SK-N-SH (cell line): ENCODE measurements around the gene PSMD4. TPM values are rescaled to one million over a fixed set of nuclear protein-coding genes. Genes with fewer than 3 reads are reported as not detected.

Experiments
- CTCF ChIA-PET: fragments of 300-600, 350-600 bp; formaldehyde crosslinking; extraction: SDS; loops from one replicate; lab custom pipeline; 2021; lab: Yijun Ruan, JAX
- POLR2A ChIA-PET: fragments of 350-600 bp; sonication (Branson Sonifier 250); formaldehyde crosslinking; extraction: SDS; loops from one replicate; lab custom pipeline; 2020; ENCODE audit warnings: antibody characterized with exemption, inconsistent platforms; lab: Yijun Ruan, JAX
- DNase-seq: peaks from one replicate; pipeline ENCODE4 v3.0.0; 2012
- H2AFZ ChIP-seq: fragments of 200-600 bp; sonication (generic); 2 replicates; pipeline ENCODE4 v1.8.1; 2016; ENCODE audit warnings: antibody characterized with exemption, mild to moderate bottlenecking, low read depth
- H3F3A ChIP-seq: fragments of 200-600 bp; sonication (generic); replicated peaks from 2 replicates; pipeline ENCODE3; 2016; ENCODE audit warnings: antibody characterized with exemption, mild to moderate bottlenecking; ENCODE audit not compliant: insufficient read depth
- H3K27ac ChIP-seq, 2 experiments: fragments of 200-500 bp in 1 of 2; fragments of 200-600 bp in 1 of 2; sonication (Bioruptor generic) in 1 of 2; sonication (generic), shearing (Covaris generic) in 1 of 2; 2 replicates each; pipeline versions ENCODE4 v1.5.1 to v1.6.1; 2014 to 2016; ENCODE audit warnings: low read depth in 2 of 2, inconsistent platforms in 1 of 2, low read length in 1 of 2, mild to moderate bottlenecking in 1 of 2, mixed read lengths in 1 of 2
- H3K27me3 ChIP-seq: fragments of 200-600 bp; sonication (generic), shearing (Covaris generic); 2 replicates; pipeline ENCODE4 v1.6.1; 2016; ENCODE audit warnings: mixed run types; ENCODE audit not compliant: insufficient read depth
- H3K36me3 ChIP-seq, 2 experiments: fragments of 200-500 bp in 1 of 2; fragments of 200-600 bp in 1 of 2; sonication (Bioruptor generic) in 1 of 2; sonication (generic) in 1 of 2; replicated peaks in 1 of 2; 2 replicates each; pipeline versions ENCODE3 to v1.5.1; 2014 to 2016; ENCODE audit warnings: low read length in 1 of 2, mild to moderate bottlenecking in 1 of 2; ENCODE audit not compliant: insufficient read depth in 2 of 2, control insufficient read depth in 1 of 2
- H3K4me1 ChIP-seq, 2 experiments: fragments of 200-500 bp in 1 of 2; fragments of 200-600 bp in 1 of 2; sonication (Bioruptor generic) in 1 of 2; sonication (generic), shearing (Covaris generic) in 1 of 2; 2 replicates each; pipeline versions ENCODE4 v1.5.1 to v1.6.1; 2014 to 2016; ENCODE audit warnings: low read depth in 1 of 2, low read length in 1 of 2, mixed run types in 1 of 2; ENCODE audit not compliant: insufficient read depth in 2 of 2, control insufficient read depth in 1 of 2
- H3K4me2 ChIP-seq: fragments of 200-600 bp; sonication (generic), shearing (Covaris generic); 2 replicates; pipeline ENCODE4 v1.6.1; 2017; ENCODE audit warnings: mixed run types
- H3K4me3 ChIP-seq, 2 experiments: fragments of 200-500 bp in 1 of 2; fragments of 200-600 bp in 1 of 2; sonication (Bioruptor generic) in 1 of 2; sonication (generic), shearing (Covaris generic) in 1 of 2; 2 replicates each; pipeline versions ENCODE4 v1.5.1 to v1.8.1; 2014 to 2016; ENCODE audit warnings: low read depth in 2 of 2, inconsistent platforms in 1 of 2, low read length in 1 of 2, mild to moderate bottlenecking in 1 of 2, mixed read lengths in 1 of 2, moderate library complexity in 1 of 2
- H3K79me2 ChIP-seq: fragments of 200-600 bp; sonication (generic); 2 replicates; pipeline ENCODE4 v1.8.1; 2017; ENCODE audit warnings: mild to moderate bottlenecking; ENCODE audit not compliant: insufficient read depth
- H3K9ac ChIP-seq: fragments of 200-600 bp; sonication (generic); 2 replicates; pipeline ENCODE4 v1.6.1; 2017; ENCODE audit warnings: mixed run types
- H3K9me2 ChIP-seq: fragments of 200-600 bp; sonication (generic); 2 replicates; pipeline ENCODE4 v1.6.1; 2017; ENCODE audit warnings: mixed run types
- H3K9me3 ChIP-seq: fragments of 200-600 bp; sonication (generic); 2 replicates; pipeline ENCODE4 v1.6.1; 2017; ENCODE audit warnings: mixed run types, mild to moderate bottlenecking, moderate library complexity
- H4K20me1 ChIP-seq: fragments of 200-600 bp; sonication (generic); 2 replicates; pipeline ENCODE4 v1.6.1; 2017; ENCODE audit warnings: mild to moderate bottlenecking, mixed run types; ENCODE audit not compliant: insufficient read depth
- CHD2 ChIP-seq: fragments of 150-350 bp; IDR thresholded peaks from 2 replicates; pipeline ENCODE4 v1.6.1; 2018; ENCODE audit warnings: low read length; ENCODE audit not compliant: partially characterized antibody
- EP300 ChIP-seq, 2 experiments: IDR thresholded peaks; 2 replicates each; pipeline versions ENCODE4 v1.4.0 to v1.6.1; 2012; ENCODE audit warnings: borderline replicate concordance in 1 of 2, low read depth in 1 of 2, low read length in 1 of 2
- FOSL2 ChIP-seq: IDR thresholded peaks from 2 replicates; pipeline ENCODE4 v1.4.0; 2012; ENCODE audit warnings: low read depth, mild to moderate bottlenecking, moderate library complexity, borderline replicate concordance
- FOXJ3 ChIP-seq: sonication (generic); formaldehyde crosslinking; IDR thresholded peaks from 2 replicates; pipeline ENCODE4 v1.5.1; 2020; ENCODE audit warnings: mild to moderate bottlenecking, missing genetic modification reagents
- GABPA ChIP-seq: IDR thresholded peaks from 2 replicates; pipeline ENCODE4 v1.4.0; 2012; ENCODE audit warnings: low read depth, mild to moderate bottlenecking
- GATA2 ChIP-seq: sonication (generic); formaldehyde crosslinking; IDR thresholded peaks from 2 replicates; pipeline ENCODE4 v1.5.0; 2020; ENCODE audit warnings: mild to moderate bottlenecking, missing genetic modification reagents
- MEF2A ChIP-seq: IDR thresholded peaks from 2 replicates; pipeline ENCODE4 v1.4.0; 2012; ENCODE audit warnings: low read depth, borderline replicate concordance
- MXI1 ChIP-seq: IDR thresholded peaks from 2 replicates; pipeline ENCODE4 v1.6.1; 2012; ENCODE audit warnings: mild to moderate bottlenecking, low read depth, low read length, improper control_type of control experiment
- NRF1 ChIP-seq: IDR thresholded peaks from 2 replicates; pipeline ENCODE4 v1.6.1; 2012; ENCODE audit warnings: low read depth, mild to moderate bottlenecking, low read length
- POLR2AphosphoS5 ChIP-seq: IDR thresholded peaks from 2 replicates; pipeline ENCODE4 v1.6.1; 2012; ENCODE audit warnings: low read depth, low read length
- RAD21 ChIP-seq: IDR thresholded peaks from 2 replicates; pipeline ENCODE4 v1.6.1; 2012; ENCODE audit warnings: mild to moderate bottlenecking, low read length
- RCOR1 ChIP-seq: fragments of 150-350 bp; IDR thresholded peaks from 2 replicates; pipeline ENCODE4 v1.6.1; 2017; ENCODE audit warnings: antibody characterized with exemption, low read length
- TAF1 ChIP-seq: IDR thresholded peaks from 2 replicates; pipeline ENCODE4 v1.6.1; 2012; ENCODE audit warnings: low read depth, mild to moderate bottlenecking, low read length, moderate library complexity, borderline replicate concordance
- TEAD4 ChIP-seq: IDR thresholded peaks from 2 replicates; pipeline ENCODE4 v1.4.0; 2012; ENCODE audit warnings: mild to moderate bottlenecking, borderline replicate concordance; ENCODE audit not compliant: insufficient read depth
- YY1 ChIP-seq: IDR thresholded peaks from 2 replicates; pipeline ENCODE4 v1.4.0; 2012; ENCODE audit warnings: low read depth, mild to moderate bottlenecking
- WGBS: methylation state at CpG from one replicate; pipeline ENCODE4 v1.1.6; 2017; ENCODE audit warnings: low lambda C conversion rate; 5-methylcytosine and 5-hydroxymethylcytosine counted together
- polyA plus RNA-seq, 3 experiments: library from polyadenylated mRNA; depleted of rRNA; stranded (reverse); fragments of >200 nt; gene quantifications; 2 replicates each; pipeline ENCODE4 v1.2.3, GENCODE V29; 2012
- TF ChIP-seq, protein P1 (sequence below): fragments of 150-350 bp; IDR thresholded peaks from 2 replicates; pipeline ENCODE4 v1.6.1; 2017; ENCODE audit warnings: antibody characterized with exemption, low read length, low read depth, borderline replicate concordance
- TF ChIP-seq, protein P2 (sequence below): fragments of 150-350 bp; IDR thresholded peaks from 2 replicates; pipeline ENCODE4 v1.6.1; 2016; ENCODE audit warnings: mild to moderate bottlenecking, low read depth, low read length
- TF ChIP-seq, protein P3 (sequence below): fragments of 200-600 bp; sonication (generic); IDR thresholded peaks from 2 replicates; pipeline ENCODE4 v1.6.1; 2017; ENCODE audit warnings: antibody characterized with exemption, mild to moderate bottlenecking, moderate library complexity
- TF ChIP-seq, protein P4 (sequence below): IDR thresholded peaks from 2 replicates; pipeline ENCODE4; 2012

Gene PSMD4
- polyA plus RNA-seq, 1 of the 3 experiments (the other 2 are of a cell fraction), result 419 TPM

DNA sequence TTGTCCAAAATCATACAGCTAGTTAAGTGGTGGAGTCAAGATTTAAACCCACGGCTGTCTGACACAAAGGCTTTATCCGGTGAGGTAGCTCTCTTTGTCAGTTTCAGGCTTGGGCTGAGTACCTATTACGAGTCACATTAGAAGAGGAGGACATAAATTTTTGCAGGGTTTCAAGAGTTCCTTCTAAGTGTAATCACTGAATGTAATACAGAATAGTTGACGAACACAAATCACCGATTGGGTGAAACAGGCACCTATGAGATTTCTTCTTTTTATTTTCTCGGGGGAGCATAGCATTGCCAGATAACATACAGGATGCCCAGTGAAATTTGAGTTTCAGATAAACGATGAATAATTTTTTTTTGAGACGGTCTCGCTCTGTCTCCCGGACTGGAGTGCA is 847 bp downstream of the PSMD4 start:
- CTCF ChIA-PET, result interaction anchor here (1.0 to 1.6 kb wide), 3 partner anchors 18 to 156 kb away, joined by 3 to 5 read pairs (median 4); partner anchors contain the start of gene ZNF687
- H3K79me2 ChIP-seq, result peaks cover 60% of the 10 kb centered on the region
- no peak for TF ChIP-seq GABPA
- no peak for TF ChIP-seq POLR2AphosphoS5
- TF ChIP-seq, protein P1, sequence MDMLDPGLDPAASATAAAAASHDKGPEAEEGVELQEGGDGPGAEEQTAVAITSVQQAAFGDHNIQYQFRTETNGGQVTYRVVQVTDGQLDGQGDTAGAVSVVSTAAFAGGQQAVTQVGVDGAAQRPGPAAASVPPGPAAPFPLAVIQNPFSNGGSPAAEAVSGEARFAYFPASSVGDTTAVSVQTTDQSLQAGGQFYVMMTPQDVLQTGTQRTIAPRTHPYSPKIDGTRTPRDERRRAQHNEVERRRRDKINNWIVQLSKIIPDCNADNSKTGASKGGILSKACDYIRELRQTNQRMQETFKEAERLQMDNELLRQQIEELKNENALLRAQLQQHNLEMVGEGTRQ, result no peak
- no peak for TF ChIP-seq TEAD4
- no peak for TF ChIP-seq NRF1
- TF ChIP-seq FOSL2, result no peak
- TF ChIP-seq MXI1, result no peak
- no peak for TF ChIP-seq EP300 (IDR thresholded peaks at IDR 0.05; ENCODE audit: borderline replicate concordance in 1 of 2, low read depth in 1 of 2, low read length in 1 of 2)
- TF ChIP-seq RAD21, result no peak
- TF ChIP-seq, protein P2, sequence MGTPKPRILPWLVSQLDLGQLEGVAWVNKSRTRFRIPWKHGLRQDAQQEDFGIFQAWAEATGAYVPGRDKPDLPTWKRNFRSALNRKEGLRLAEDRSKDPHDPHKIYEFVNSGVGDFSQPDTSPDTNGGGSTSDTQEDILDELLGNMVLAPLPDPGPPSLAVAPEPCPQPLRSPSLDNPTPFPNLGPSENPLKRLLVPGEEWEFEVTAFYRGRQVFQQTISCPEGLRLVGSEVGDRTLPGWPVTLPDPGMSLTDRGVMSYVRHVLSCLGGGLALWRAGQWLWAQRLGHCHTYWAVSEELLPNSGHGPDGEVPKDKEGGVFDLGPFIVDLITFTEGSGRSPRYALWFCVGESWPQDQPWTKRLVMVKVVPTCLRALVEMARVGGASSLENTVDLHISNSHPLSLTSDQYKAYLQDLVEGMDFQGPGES, result no peak
- TF ChIP-seq TAF1, result no peak
- TF ChIP-seq, protein P3, sequence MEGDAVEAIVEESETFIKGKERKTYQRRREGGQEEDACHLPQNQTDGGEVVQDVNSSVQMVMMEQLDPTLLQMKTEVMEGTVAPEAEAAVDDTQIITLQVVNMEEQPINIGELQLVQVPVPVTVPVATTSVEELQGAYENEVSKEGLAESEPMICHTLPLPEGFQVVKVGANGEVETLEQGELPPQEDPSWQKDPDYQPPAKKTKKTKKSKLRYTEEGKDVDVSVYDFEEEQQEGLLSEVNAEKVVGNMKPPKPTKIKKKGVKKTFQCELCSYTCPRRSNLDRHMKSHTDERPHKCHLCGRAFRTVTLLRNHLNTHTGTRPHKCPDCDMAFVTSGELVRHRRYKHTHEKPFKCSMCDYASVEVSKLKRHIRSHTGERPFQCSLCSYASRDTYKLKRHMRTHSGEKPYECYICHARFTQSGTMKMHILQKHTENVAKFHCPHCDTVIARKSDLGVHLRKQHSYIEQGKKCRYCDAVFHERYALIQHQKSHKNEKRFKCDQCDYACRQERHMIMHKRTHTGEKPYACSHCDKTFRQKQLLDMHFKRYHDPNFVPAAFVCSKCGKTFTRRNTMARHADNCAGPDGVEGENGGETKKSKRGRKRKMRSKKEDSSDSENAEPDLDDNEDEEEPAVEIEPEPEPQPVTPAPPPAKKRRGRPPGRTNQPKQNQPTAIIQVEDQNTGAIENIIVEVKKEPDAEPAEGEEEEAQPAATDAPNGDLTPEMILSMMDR, result no peak
- TF ChIP-seq GATA2 (CRISPR knock-in tag), result no peak
- no peak for TF ChIP-seq CHD2
- no peak for TF ChIP-seq YY1
- TF ChIP-seq MEF2A, result no peak
- no peak for TF ChIP-seq RCOR1
- TF ChIP-seq FOXJ3, result no peak
- TF ChIP-seq, protein P4, sequence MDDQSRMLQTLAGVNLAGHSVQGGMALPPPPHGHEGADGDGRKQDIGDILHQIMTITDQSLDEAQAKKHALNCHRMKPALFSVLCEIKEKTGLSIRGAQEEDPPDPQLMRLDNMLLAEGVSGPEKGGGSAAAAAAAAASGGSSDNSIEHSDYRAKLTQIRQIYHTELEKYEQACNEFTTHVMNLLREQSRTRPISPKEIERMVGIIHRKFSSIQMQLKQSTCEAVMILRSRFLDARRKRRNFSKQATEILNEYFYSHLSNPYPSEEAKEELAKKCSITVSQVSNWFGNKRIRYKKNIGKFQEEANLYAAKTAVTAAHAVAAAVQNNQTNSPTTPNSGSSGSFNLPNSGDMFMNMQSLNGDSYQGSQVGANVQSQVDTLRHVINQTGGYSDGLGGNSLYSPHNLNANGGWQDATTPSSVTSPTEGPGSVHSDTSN, result no peak
- peak overlapping the region; percentile 72 to 87 for H3K27ac ChIP-seq
- H3K4me1 ChIP-seq, result peaks cover 0 to 4% of the 10 kb centered on the region in 2 experiments; a peak in 1 of 4 replicates
- peaks cover 15% of the 10 kb centered on the region; the same call in 1 of the 2 replicates for H4K20me1 ChIP-seq
- H3K4me3 ChIP-seq, result peak overlapping the region; percentile 58 to 76
- peak overlapping the region; percentile 84 for H3K4me2 ChIP-seq
- peak; percentile 9 for DNase-seq
- POLR2A ChIA-PET, result interaction anchor here (0.9 to 1.8 kb wide), 4 partner anchors 26 to 566 kb away, joined by 3 to 11 read pairs (median 5); partner anchors contain the start of genes VPS72 and ZNF687
- H3K9ac ChIP-seq, result peak overlapping the region; percentile 85
- H3K9me3 ChIP-seq, result no peaks in the 10 kb centered on the region
- H3K9me2 ChIP-seq, result no peaks in the 10 kb centered on the region
- H2AFZ ChIP-seq, result no peak overlapping the region
- WGBS, result 10% methylated on average over 10 of the region's 10 CpGs
- no peaks in the 10 kb centered on the region for H3K27me3 ChIP-seq
- H3F3A ChIP-seq, result peaks cover 47% of the 10 kb centered on the region
- H3K36me3 ChIP-seq, result peaks cover 1 to 11% of the 10 kb centered on the region in 2 experiments
